SU-DHL-6 (cell line): ENCODE results near the gene TMEM116.

Source experiments
- H2AFZ ChIP-seq: fragments of 200-600 bp; sonication (generic); 2 replicates; pipeline ENCODE4 v1.6.1; 2014; ENCODE audit warnings: low read depth, mild to moderate bottlenecking, moderate library complexity, mixed read lengths, antibody characterized with exemption, low read length; ENCODE audit not compliant: severe bottlenecking
- H3F3A ChIP-seq: fragments of 200-600 bp; shearing (Covaris generic); 2 replicates; pipeline ENCODE4 v1.6.0; 2016; ENCODE audit warnings: antibody characterized with exemption, mild to moderate bottlenecking; ENCODE audit not compliant: insufficient read depth
- H3K27ac ChIP-seq: fragments of 200-600 bp; sonication (generic); 2 replicates; pipeline ENCODE4 v1.5.1; 2016; ENCODE audit warnings: low read depth, mild to moderate bottlenecking, low read length, moderate library complexity, mixed read lengths
- H3K27me3 ChIP-seq: fragments of 200-600 bp; sonication (generic), shearing (Covaris generic); 2 replicates; pipeline ENCODE4 v1.6.0; 2014; ENCODE audit warnings: mild to moderate bottlenecking, low read length
- H3K36me3 ChIP-seq: fragments of 200-600 bp; sonication (generic); 2 replicates; pipeline ENCODE4 v1.6.1; 2014; ENCODE audit warnings: mild to moderate bottlenecking, low read length, mixed read lengths
- H3K4me2 ChIP-seq: fragments of 300-600, 200-600 bp; shearing (Covaris generic), sonication (generic); 2 replicates; pipeline ENCODE4 v1.6.0; 2014; ENCODE audit warnings: low read length, low read depth, mild to moderate bottlenecking; ENCODE audit not compliant: poor library complexity, severe bottlenecking
- H3K4me3 ChIP-seq: fragments of 200-600 bp; sonication (generic); 2 replicates; pipeline ENCODE4 v1.5.1; 2014; ENCODE audit warnings: antibody characterized with exemption, low read length, mild to moderate bottlenecking, mixed read lengths; ENCODE audit not compliant: insufficient read depth, poor library complexity, severe bottlenecking
- H3K79me2 ChIP-seq: fragments of 200-600 bp; sonication (generic); 2 replicates; pipeline ENCODE4 v1.6.1; 2014; ENCODE audit warnings: mild to moderate bottlenecking, low read length, moderate library complexity; ENCODE audit not compliant: insufficient read depth
- H3K9ac ChIP-seq: fragments of 200-600 bp; sonication (generic); 2 replicates; pipeline ENCODE4 v1.7.0; 2014; ENCODE audit warnings: mild to moderate bottlenecking, low read length
- H3K9me2 ChIP-seq: fragments of 200-600 bp; sonication (generic); replicated peaks from 2 replicates; pipeline ENCODE4 v1.6.1; 2014; ENCODE audit warnings: low read length; ENCODE audit not compliant: insufficient read depth
- H3K9me3 ChIP-seq: fragments of 200-600 bp; sonication (generic); 2 replicates; pipeline ENCODE4 v1.6.1; 2014; ENCODE audit warnings: low read length, mixed read lengths; ENCODE audit not compliant: insufficient read depth
- H4K20me1 ChIP-seq: fragments of 200-600 bp; sonication (generic); 2 replicates; pipeline ENCODE4 v1.6.1; 2014; ENCODE audit warnings: low read depth, mild to moderate bottlenecking, antibody characterized with exemption, low read length, moderate library complexity, mixed read lengths
- CTCF ChIP-seq: fragments of 200-600 bp; sonication (generic); IDR thresholded peaks from one replicate; pipeline ENCODE4 v1.5.1; 2017; ENCODE audit warnings: antibody characterized with exemption, mild to moderate bottlenecking, low read length, moderate library complexity; ENCODE audit not compliant: insufficient read depth, poor library complexity, severe bottlenecking
- EZH2phosphoT487 ChIP-seq: fragments of 200-600 bp; sonication (generic), shearing (Covaris generic); conservative IDR thresholded peaks from 2 replicates; pipeline ENCODE4 v1.6.1; 2018; ENCODE audit warnings: mild to moderate bottlenecking, antibody characterized with exemption, low read length, moderate library complexity, mixed read lengths

Gene TMEM116

GRCh38 chr12:111904446-111904975 lies 108.5 kb downstream of the TMEM116 start:
- Histone ChIP-seq H3K9me2 (no peaks in the 10 kb centered on the region), H4K20me1 (no peaks in the 10 kb centered on the region), H3K9ac (no peak overlapping the region), H3K79me2 (no peaks in the 10 kb centered on the region), H3K27me3 (no peaks in the 10 kb centered on the region), H2AFZ (no peak overlapping the region), H3K4me3 (no peak overlapping the region), H3F3A (0 out of 2 replicates have a peak, but pooled peaks cover 3% of the 10 kb centered on the region), H3K4me2 (no peak overlapping the region), H3K36me3 (no peaks in the 10 kb centered on the region; the same call in 1 of the 2 replicates), H3K9me3 (no peaks in the 10 kb centered on the region), H3K27ac (no peak overlapping the region)
- no peak for TF ChIP-seq CTCF
- TF ChIP-seq EZH2phosphoT487: no peak

GRCh38 chr12:111901182-111901581 lies 111.8 kb downstream of the TMEM116 start:
- TF ChIP-seq CTCF (no peak), EZH2phosphoT487 (no peak)
- H3K27me3 ChIP-seq: no peaks in the 10 kb centered on the region
- no peak overlapping the region for H3K9ac ChIP-seq
- peaks cover 4% of the 10 kb centered on the region; the same call in 1 of the 2 replicates for H3K36me3 ChIP-seq
- no peaks in the 10 kb centered on the region for H3K9me2 ChIP-seq
- no peak overlapping the region for H3K4me2 ChIP-seq
- H3K27ac ChIP-seq: no peak overlapping the region
- H2AFZ ChIP-seq: no peak overlapping the region
- H3K9me3 ChIP-seq: no peaks in the 10 kb centered on the region
- no peaks in the 10 kb centered on the region for H4K20me1 ChIP-seq
- no peak overlapping the region for H3K4me3 ChIP-seq
- no peaks in the 10 kb centered on the region for H3K79me2 ChIP-seq
- H3F3A ChIP-seq: 0 out of 2 replicates have a peak, but pooled peaks cover 7% of the 10 kb centered on the region

GRCh38 chr12:111894556-111894955 lies 118.4 kb downstream of the TMEM116 start:
- no peak overlapping the region for H3K27ac ChIP-seq
- no peak overlapping the region for H3K4me2 ChIP-seq
- no peak overlapping the region for H2AFZ ChIP-seq
- H3K9ac ChIP-seq: no peak overlapping the region
- no peaks in the 10 kb centered on the region for H4K20me1 ChIP-seq
- no peaks in the 10 kb centered on the region for H3K27me3 ChIP-seq
- peaks cover 13% of the 10 kb centered on the region; the same call in 1 of the 2 replicates for H3K36me3 ChIP-seq
- H3K9me3 ChIP-seq: no peaks in the 10 kb centered on the region
- no peaks in the 10 kb centered on the region for H3K79me2 ChIP-seq
- TF ChIP-seq CTCF (no peak), EZH2phosphoT487 (no peak)
- no peaks in the 10 kb centered on the region for H3K9me2 ChIP-seq
- no peak overlapping the region for H3K4me3 ChIP-seq
- H3F3A ChIP-seq: 0 out of 2 replicates have a peak, but pooled peaks cover 4% of the 10 kb centered on the region
